Thyroid gland (tissue), 4 donors: Measurements from ENCODE around the gene ARMH4.

Experiments used
- POLR2A ChIP-seq, 2 donors: fragments of 450-650 bp; IDR thresholded peaks; one replicate each; pipeline ENCODE4 v1.6.1; 2017; ENCODE audit warnings: antibody characterized with exemption in 2 of 2, mild to moderate bottlenecking in 2 of 2, moderate library complexity in 1 of 2
- TF ChIP-seq, protein P1 (sequence below), 6 experiments: fragments of 200-600 bp in 3 of 6; fragments of 450-650 bp in 3 of 6; sonication (generic) in 3 of 6; IDR thresholded peaks; one replicate each; pipeline ENCODE4 v1.5.1; 2016 to 2019; ENCODE audit warnings: antibody characterized with exemption in 6 of 6, mild to moderate bottlenecking in 2 of 6, inconsistent platforms in 1 of 6, moderate library complexity in 1 of 6

DNA sequence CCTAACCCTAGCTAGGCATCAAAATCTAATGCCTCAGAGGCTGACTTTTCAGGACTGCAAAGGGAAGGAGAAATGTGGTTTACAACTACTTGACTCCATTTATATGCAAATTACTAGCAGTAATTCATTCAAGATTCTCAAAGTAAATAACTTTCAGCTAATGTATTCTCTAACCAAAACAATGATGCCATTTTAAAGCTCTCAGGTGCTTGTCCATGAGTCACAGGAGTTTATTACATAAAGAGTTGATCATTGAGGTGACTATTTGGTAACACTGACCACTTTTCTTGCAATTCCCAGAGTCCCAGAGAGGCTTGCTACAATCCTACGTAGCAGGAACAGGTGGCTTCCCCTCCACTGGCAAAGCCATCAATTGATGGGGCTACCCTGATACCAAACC, 177.1 kb downstream of the ARMH4 start:
- TF ChIP-seq, protein P1, sequence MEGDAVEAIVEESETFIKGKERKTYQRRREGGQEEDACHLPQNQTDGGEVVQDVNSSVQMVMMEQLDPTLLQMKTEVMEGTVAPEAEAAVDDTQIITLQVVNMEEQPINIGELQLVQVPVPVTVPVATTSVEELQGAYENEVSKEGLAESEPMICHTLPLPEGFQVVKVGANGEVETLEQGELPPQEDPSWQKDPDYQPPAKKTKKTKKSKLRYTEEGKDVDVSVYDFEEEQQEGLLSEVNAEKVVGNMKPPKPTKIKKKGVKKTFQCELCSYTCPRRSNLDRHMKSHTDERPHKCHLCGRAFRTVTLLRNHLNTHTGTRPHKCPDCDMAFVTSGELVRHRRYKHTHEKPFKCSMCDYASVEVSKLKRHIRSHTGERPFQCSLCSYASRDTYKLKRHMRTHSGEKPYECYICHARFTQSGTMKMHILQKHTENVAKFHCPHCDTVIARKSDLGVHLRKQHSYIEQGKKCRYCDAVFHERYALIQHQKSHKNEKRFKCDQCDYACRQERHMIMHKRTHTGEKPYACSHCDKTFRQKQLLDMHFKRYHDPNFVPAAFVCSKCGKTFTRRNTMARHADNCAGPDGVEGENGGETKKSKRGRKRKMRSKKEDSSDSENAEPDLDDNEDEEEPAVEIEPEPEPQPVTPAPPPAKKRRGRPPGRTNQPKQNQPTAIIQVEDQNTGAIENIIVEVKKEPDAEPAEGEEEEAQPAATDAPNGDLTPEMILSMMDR (IDR thresholded peaks at IDR 0.05) = no peak
- no peak for TF ChIP-seq POLR2A (IDR thresholded peaks at IDR 0.05)
